Neural crest cell (in vitro differentiated cells): ENCODE results near the gene GCM1. TPM values are rescaled to one million over a fixed set of nuclear protein-coding genes. Genes with fewer than 3 reads are reported as not detected.

Source experiments
- total RNA-seq: library from RNA; stranded (reverse); gene quantifications from 2 replicates; pipeline ENCODE4 v1.2.1, GENCODE V29; 2021

Gene GCM1
- total RNA-seq, 1 donor from 2014 or later: 0.16 TPM

Other genes starting within 250 kb of the GCM1 start
- gene GSTA3, start 239.1 kb downstream of the GCM1 start, total RNA-seq: not detected in 2 replicates
- gene GSTA4, start 153.6 kb downstream of the GCM1 start, total RNA-seq: 69.1 and 70.7 TPM in 2 replicates
- gene CILK1, start 87.0 kb downstream of the GCM1 start, total RNA-seq: 15.7 and 16.1 TPM in 2 replicates
- 48.3 and 62.4 TPM in 2 replicates for gene FBXO9, start 83.4 kb downstream of the GCM1 start, total RNA-seq
- gene ELOVL5, start 200.1 kb upstream of the GCM1 start, total RNA-seq: 152 and 153 TPM in 2 replicates